ENCODE results near the gene TFIP11.

Gene TFIP11

DNA sequence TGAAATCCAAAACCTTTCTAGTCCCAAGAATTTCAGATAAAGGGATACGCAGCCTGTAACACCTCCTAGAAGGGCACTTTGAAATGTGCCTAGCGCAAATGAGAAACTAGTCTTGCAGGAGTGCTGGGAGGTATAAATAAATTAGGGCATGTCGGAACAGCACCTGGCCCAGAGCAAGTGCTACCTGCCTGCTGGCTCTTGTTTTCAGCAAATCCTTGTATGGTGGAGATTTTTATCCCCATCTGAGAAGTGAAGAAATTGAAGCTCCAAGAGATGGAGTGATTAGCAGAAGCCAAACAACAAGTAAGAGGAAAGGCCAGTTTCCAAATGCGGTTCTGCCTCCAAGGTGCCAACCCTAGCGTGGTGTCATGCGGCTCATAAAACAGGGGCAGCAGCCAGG lies 36.7 kb upstream of the TFIP11 start:
- no peak overlapping the region for H3K4me3 ChIP-seq (ENCODE audit: low read depth, low read length)
- DNase-seq (ENCODE audit: low read depth) = no peak
- TF ChIP-seq, protein P1, sequence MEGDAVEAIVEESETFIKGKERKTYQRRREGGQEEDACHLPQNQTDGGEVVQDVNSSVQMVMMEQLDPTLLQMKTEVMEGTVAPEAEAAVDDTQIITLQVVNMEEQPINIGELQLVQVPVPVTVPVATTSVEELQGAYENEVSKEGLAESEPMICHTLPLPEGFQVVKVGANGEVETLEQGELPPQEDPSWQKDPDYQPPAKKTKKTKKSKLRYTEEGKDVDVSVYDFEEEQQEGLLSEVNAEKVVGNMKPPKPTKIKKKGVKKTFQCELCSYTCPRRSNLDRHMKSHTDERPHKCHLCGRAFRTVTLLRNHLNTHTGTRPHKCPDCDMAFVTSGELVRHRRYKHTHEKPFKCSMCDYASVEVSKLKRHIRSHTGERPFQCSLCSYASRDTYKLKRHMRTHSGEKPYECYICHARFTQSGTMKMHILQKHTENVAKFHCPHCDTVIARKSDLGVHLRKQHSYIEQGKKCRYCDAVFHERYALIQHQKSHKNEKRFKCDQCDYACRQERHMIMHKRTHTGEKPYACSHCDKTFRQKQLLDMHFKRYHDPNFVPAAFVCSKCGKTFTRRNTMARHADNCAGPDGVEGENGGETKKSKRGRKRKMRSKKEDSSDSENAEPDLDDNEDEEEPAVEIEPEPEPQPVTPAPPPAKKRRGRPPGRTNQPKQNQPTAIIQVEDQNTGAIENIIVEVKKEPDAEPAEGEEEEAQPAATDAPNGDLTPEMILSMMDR (IDR thresholded peaks at IDR 0.05; ENCODE audit: low read depth, low read length, missing control alignments) = no peak
- in situ Hi-C loops (cut with HindIII; ENCODE audit: low sequenced_read_pairs) = no loop called here

- no peak for DNase-seq (ENCODE audit: low read depth)
- H3K4me3 ChIP-seq (ENCODE audit: low read depth, low read length) = no peak overlapping the region
- in situ Hi-C loops (cut with HindIII; ENCODE audit: low sequenced_read_pairs) = no loop called here
- TF ChIP-seq, protein P1 (IDR thresholded peaks at IDR 0.05; ENCODE audit: low read depth, low read length, missing control alignments) = no peak
Observed at GRCh38 chr22:26548303-26548702, 36.0 kb upstream of the TFIP11 start.

DNA sequence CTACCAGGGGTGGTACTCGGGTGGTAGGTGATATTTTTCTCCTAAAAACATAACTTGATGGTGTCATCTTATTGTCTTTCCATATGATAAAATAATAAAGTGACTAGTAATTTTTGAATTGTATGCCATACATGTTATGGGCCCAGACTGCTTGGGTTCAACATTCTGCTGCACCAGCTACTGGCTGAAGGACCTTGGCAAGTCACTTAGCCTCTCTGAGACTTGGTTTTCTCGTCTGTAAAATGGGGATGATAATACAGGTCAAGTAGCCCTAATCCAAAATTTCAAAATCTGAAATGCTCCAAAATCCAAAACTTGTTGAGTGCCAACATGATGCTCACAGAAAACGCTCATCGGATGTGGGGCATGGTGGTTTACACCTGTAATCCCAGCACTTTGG lies 35.6 kb upstream of the TFIP11 start:
- DNase-seq (ENCODE audit: low read depth) = no peak
- H3K4me3 ChIP-seq (ENCODE audit: low read depth, low read length) = no peak overlapping the region
- in situ Hi-C loops (cut with HindIII; ENCODE audit: low sequenced_read_pairs) = no loop called here
- TF ChIP-seq, protein P1 (IDR thresholded peaks at IDR 0.05; ENCODE audit: low read depth, low read length, missing control alignments) = no peak

- no peak for DNase-seq (ENCODE audit: low read depth)
- TF ChIP-seq, protein P1 (IDR thresholded peaks at IDR 0.05; ENCODE audit: low read depth, low read length, missing control alignments) = no peak
- in situ Hi-C loops (cut with HindIII; ENCODE audit: low sequenced_read_pairs) = no loop called here
- H3K4me3 ChIP-seq (ENCODE audit: low read depth, low read length) = no peak overlapping the region
Observed at GRCh38 chr22:26547426-26547825, 35.2 kb upstream of the TFIP11 start.

DNA sequence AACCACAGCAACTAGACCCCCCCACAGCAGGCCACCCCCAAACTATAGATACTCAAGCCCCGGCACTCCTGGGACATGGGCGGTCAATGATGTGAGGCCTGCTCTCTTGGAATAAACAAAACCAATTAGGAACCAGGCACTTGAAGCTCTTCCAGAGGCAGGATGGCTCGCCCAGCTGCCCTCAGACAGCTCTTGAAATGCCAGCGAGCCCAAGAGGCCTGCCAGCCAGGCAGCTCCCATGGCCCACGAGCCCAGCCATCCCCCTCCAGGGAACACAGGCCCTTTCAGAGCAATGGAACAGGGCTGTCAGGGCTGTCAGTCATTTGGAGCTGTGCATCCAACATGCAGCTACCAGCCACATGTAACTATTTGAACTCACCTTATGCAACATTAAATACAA lies 34.0 kb upstream of the TFIP11 start:
- H3K4me3 ChIP-seq (ENCODE audit: low read depth, low read length) = no peak overlapping the region
- DNase-seq (ENCODE audit: low read depth) = no peak
- TF ChIP-seq, protein P1 (IDR thresholded peaks at IDR 0.05; ENCODE audit: low read depth, low read length, missing control alignments) = no peak
- in situ Hi-C loops (cut with HindIII; ENCODE audit: low sequenced_read_pairs) = no loop called here

GRCh38 chr22:26545827-26546226 lies 33.6 kb upstream of the TFIP11 start:
- in situ Hi-C loops (cut with HindIII; ENCODE audit: low sequenced_read_pairs) = no loop called here
- no peak overlapping the region for H3K4me3 ChIP-seq (ENCODE audit: low read depth, low read length)
- DNase-seq (ENCODE audit: low read depth) = no peak
- TF ChIP-seq, protein P1 (IDR thresholded peaks at IDR 0.05; ENCODE audit: low read depth, low read length, missing control alignments) = no peak

DNA sequence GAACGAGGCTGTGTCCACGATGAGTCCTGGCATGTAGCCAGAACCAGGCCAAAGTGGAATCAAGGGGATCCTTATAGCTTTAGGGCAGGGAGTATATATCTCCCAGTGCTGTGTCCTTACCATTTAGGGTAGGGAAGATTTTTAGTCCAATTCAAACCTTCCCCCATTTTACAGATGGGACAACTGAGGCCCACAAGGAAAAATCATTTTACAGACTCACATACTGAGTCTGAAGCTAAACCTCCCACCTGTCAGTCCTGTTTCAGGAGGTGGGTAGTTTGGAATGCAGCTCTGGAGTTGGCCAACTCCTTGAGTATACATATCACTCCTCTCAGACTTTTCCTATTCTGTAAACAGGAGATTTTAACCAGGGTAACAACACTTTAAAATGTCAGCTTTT lies 33.1 kb upstream of the TFIP11 start:
- TF ChIP-seq, protein P1 (IDR thresholded peaks at IDR 0.05; ENCODE audit: low read depth, low read length, missing control alignments) = no peak

More for the DNA sequence above, 33.1 kb upstream of the TFIP11 start:
- DNase-seq (ENCODE audit: low read depth) = no peak
- in situ Hi-C loops (cut with HindIII; ENCODE audit: low sequenced_read_pairs) = no loop called here
- H3K4me3 ChIP-seq (ENCODE audit: low read depth, low read length) = no peak overlapping the region

Measured in astrocyte of the cerebellum (primary cell).